Measurements from ENCODE around the gene CCKAR.

- TF ChIP-seq CTCF (IDR thresholded peaks at IDR 0.05; ENCODE audit: extremely low read depth in 1 of 2, insufficient read depth in 1 of 2, low read depth in 1 of 2, low read length in 2 of 2): no peak
- no peak for TF ChIP-seq POLR2A (IDR thresholded peaks at IDR 0.05; ENCODE audit: low read depth, low read length)
- TF ChIP-seq POLR2AphosphoS5 (IDR thresholded peaks at IDR 0.05; ENCODE audit: insufficient read depth, low read depth, low read length): no peak
- no peak for TF ChIP-seq MYC (IDR thresholded peaks at IDR 0.05; ENCODE audit: low read depth, low read length)
- no peak for TF ChIP-seq JUN (IDR thresholded peaks at IDR 0.05; ENCODE audit: borderline replicate concordance, insufficient read depth, insufficient read length, low read depth)
Measured at GRCh38 chr4:26493461-26493860, 3.2 kb upstream of the CCKAR start.
